ENCODE data around the gene TYW1B.
"Not testable (repeated sequence)": the region's sequence is repeated elsewhere in the genome, so short reads cannot be mapped to it uniquely, and the experiment has no call there.

- TF ChIP-seq CTCF (conservative IDR thresholded peaks at IDR 0.05); ZFX (IDR thresholded peaks at IDR 0.05): not testable (repeated sequence)
Measured at GRCh38 chr7:72735855-72736254, 92.1 kb downstream of the TYW1B start.
